ENCODE results near the gene TFAP2B.

Gene TFAP2B

DNA sequence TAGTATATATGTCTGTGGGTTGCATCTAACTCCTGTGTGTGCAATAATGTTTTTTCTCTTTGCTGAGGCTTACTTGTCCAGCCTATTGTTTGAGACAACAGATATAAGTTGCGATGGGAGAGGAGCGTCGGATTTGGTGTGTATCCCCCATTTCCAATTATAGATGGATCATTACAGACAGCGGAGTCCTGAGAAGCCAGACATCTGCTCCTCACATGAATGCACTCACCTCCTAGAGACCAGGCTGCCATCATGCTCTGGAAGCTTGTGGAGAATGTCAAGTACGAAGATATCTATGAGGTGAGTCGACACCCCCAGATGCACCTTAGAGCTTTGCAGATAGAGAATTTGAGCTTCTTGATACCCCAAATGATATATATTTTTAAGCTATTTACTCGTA is at the start of gene TFAP2B:
TFAP2B (plus strand) TSS at position 199 of the 400 bp plus-strand sequence; CDS start at position 220, 21 bp downstream.
- no peak for DNase-seq

DNA sequence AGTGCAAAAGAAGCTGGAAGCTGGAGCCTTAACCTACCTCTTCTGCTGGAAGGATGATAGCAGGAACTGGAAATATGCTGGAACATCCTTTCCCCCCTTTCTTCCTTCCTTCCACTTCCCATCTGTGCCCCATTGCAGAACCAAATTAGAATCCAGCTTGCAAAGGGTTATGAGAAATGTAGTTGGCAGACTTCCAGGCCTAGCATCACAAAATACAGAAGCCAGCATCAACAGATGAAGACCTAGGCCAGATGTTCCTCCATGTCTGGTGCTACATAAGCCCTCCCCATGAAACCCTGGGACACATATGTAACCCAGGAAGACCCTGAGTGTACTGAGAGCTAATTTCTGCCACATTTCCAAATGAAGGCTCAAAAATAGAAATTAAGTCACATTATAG is 40.0 kb upstream of the TFAP2B start:
- no peak for DNase-seq

DNA sequence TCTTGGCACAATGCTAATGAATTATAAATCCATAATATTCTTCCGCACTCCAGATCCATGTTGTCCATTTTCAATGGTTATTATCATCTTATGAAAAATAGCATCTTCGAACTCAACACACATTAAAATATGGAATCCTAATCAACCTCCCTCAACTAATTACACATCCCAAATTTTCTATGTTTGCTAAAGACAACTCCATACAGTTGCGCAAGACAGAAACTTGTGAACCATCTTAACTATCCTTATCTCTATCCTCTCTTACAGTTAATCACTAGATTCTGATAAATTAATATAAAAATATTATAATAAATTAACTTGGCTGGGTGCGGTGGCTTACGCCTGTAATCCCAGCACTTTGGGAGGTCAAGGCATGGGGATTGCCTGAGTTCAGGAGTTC is 38.3 kb upstream of the TFAP2B start:
- DNase-seq, result no peak

DNA sequence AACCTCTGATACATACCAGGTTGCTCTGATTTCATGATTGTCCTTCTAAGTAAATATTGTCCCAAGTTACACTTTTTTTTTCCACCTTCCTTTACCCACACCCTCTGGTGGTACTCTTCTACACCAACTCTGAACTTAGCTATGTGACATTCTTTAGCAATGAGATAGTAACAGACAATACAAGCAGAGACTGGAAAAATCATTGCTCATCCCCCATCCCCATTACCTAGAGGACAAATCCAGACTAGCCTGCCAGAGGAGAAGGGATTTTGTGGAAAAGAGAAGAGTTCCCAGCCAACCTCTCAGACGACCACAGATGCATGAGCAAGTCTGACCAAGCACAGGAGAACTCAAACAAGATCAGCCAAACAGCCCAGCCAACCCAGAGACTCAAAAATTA is 32.8 kb upstream of the TFAP2B start:
- DNase-seq, result no peak

DNA sequence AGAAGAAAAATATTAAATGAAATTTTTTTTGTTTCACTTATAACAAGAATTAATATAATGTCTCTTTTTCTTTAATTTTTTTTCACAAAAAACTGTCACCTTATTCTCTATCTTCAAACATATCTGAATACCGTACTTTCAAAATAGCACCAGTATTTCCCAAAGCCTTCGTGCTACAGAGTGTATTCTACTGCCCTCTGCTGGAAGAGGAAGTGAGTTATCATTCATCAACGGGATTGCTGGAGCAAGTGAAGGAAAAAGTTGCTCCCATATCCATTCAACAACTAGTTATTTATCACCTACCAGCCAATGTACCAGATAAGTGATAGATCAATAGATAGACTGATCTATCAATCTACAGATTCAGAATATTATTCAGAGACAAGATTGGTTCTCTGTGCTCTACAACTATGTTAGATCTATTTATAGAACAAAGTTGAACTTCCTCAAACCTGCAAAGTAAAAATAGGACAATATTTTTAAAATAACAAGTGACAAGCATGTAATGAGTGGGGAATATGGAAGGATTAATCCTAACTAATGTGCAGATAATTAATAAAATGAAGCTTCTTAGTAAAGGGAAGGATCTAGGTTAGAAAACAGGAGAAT is 26.7 kb upstream of the TFAP2B start:
- DNase-seq, result peak; percentile 61

DNA sequence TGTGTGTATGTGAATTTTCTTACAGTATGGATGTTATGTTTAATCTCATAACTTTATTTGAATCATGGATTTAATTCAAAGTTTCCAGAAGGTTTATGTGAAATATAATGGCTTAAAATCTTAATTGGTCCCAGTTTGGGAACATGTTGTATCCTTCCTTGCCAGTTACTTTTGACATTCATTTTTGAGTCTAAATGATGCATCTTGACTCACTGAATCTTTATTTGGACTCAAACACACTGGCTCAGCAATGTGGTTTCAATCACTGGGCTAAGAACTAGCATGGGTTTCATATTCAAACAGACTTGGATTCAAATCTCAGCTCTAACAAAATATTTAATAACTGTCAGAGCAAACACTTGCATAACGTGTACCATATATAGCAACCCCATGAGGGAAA is 25.9 kb upstream of the TFAP2B start:
- DNase-seq, result no peak

DNA sequence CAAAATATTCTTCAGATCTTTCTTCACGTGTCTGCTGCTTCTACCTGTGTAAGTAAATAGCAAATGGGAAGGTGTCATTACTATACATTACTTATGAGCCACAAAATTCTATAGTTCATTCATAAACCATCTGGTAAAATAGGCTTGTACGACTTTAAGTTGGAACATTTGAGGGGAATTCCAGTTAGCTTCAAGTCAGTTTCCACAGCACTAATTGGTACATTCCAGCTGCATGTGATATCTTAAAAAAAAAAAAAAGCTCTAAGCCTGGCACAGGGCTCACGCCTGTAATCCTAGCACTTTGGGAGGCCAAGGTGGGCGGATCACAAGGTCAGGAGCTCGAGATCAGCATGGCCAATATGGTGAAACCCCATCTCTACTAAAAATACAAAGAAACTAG is 23.1 kb upstream of the TFAP2B start:
- DNase-seq, result no peak

DNA sequence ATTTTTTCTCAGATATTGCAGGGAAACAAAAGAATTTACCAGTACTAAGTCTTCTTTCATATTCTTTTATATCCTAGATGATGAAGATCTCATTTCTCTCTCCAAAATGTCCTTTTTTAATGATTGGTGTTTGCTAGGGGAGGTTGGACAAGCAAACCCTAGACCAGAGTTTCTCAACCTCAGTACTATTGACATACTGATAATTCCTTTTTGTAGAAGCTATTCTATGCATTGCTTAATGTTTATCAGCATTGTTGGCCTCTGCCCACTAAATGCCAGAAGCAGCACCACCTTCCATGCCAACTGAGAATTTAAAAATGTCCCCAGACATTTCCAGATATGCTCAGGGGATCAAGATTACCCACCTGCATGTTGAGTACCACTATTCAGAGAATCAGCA is 14.4 kb upstream of the TFAP2B start:
- DNase-seq, result no peak

DNA sequence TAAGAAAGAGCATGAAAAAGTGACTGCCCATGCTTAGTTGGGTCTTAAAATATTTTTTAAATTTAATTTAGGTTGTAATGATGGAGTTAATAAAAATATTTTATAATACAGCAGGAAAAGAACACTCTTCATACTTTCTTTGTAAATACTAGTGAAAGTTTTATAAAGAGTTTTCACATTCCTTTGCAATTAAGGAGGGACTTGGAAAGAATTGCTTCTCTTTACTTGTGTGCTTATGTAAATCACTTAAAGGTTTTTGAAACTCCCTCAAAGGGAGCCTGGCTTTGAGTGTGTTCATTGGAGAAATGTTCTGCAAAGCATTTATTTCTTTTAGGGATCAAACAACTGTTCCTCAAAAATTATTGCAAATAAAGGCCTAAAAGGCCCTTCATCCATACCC is 11.6 kb upstream of the TFAP2B start:
- no peak for DNase-seq

DNA sequence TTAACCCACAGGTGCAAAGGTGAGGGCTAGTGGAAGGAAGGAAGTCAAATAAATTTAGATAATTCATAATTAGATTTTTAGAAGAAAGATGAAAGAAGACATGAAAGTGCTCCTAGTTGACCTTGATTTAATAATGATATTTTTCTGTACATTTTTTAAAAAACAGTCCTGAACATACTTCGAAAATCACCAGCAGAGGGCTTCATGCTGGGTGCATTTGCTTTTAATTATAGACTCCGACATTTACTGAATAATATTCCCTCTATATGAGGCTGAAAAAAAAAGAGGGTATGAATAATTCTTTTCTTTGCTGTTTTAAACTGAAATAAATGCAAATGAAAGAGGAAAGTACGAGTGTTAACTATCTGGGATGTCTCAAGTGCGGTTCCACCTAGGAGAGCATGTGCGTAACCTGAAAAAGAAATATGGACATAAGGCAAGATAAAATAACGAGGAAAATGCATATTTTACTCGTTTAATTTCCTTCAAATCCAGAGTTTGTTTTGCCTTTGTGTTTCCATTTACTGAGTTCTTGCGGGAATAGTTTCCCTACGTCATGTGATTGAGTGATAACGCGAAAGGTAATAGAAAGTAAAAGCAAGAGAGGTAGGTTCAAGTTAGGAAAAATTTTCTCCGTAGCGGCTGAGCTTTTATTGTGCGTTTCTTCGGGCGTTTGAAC is 3.1 kb upstream of the TFAP2B start:
- DNase-seq, result no peak

DNA sequence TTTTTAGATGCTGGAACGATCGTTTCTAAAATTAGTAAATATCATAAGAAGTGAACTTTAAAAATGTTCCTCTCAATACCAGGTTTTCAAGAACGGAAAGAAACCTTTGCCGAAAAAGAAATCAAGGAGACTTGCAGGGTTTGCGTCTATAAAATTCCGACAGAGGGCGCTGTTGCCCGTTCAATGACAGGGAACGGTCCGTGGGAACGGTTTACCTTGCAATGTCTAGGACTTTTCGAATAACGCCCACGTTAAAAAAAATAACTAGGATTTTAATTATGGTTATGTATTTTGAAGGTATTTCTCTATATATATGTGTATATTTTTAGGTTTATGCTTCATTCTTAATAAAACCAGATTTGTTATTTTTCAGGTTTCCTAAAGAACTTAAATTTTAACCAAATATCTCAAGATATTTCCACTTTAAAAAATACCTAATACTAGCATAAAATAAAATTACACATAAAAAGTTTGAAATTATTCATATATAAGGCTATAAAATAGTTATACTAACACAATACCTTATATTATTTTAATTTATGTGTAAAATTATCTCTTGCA is 2.5 kb upstream of the TFAP2B start:
- DNase-seq, result peak; percentile 37

DNA sequence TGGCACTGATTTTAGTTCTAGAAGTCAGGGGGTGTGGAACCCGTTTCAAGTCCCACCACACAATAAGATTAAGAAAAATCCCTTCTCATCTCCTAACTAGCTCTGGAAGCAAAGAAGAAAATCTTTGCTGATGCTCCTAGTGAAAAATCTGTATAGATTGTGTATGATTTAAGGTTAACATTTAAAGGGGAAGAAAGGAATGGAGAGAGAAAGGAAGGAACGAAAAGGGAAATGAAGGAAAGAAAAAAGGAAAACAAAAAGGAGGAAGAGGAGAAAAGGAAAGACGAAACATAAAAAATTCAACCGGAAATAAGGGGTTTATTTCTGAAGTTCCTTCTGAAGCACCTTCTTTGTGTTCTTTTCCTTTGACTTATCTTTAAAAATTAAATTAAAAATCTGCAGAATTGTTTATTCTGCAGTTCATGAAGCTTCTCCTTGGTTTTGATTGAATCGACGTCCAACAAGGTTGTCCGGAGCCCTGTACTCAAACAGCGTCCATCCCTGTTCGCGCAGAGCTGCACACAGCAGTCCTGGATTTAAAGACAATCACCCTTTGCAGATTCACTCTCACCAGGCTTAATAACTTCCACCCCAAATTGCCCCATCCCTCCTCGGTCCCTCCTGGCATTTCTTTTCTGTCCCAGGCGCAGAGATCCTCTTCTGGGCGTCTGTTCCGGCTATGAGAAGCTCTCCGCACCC is 1.6 kb upstream of the TFAP2B start:
- DNase-seq, result no peak

DNA sequence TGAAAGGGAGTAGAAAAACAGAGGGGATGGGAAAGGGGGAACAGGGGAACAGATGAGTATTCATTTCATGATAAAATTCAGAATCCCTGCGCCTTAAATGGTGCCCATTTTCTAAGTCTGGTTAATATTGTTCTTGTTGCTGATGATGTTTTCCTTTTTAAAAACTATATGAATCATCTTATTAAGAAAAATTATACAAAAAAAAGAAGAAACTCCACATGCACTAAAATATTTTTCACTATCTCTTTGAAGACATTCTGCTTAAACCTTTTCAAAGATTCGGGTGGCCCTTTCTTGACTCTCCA is 1.1 kb upstream of the TFAP2B start:
- DNase-seq, result no peak

DNA sequence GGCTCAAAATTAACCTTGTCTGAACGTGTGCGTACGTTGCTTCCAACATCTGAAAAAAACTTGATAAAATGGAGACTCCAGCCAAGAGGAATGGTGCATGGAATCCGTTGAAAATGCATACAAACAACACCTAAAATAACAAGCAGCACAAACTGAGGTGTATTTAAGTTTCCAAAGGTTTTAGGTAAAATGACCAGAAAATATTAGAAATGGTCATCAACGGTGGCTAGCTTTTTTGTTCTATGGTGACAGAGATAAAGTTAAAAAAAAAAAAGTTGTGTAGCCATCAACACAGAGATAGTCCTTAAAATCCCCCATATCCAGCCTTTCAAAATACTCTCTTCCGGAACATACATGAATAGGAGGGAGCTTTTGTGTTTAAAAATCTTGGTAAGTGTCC is 651 bp upstream of the TFAP2B start:
- DNase-seq, result no peak

DNA sequence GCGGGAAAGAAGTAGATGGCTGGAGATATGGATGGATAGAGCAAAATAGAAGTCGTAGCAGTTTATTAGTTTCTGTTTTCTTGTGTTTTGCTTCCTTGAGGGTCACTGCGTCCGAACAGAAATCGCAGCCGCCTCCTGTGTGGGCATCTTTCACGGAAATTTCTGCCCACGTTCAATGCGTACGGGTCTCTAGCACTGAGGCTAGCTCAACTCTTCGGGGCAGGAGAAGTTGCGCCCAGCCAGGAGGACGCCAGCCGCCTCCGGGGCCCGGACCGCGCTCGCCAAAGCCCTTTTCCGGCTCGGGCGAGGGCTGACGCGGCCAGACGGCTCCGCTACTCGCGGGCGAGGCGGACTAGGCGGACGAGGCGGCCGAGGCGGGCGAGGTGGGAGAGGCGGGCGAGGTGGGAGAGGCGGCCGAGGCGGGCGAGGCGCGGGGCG is 814 bp downstream of the TFAP2B start:
- DNase-seq, result no peak

DNA sequence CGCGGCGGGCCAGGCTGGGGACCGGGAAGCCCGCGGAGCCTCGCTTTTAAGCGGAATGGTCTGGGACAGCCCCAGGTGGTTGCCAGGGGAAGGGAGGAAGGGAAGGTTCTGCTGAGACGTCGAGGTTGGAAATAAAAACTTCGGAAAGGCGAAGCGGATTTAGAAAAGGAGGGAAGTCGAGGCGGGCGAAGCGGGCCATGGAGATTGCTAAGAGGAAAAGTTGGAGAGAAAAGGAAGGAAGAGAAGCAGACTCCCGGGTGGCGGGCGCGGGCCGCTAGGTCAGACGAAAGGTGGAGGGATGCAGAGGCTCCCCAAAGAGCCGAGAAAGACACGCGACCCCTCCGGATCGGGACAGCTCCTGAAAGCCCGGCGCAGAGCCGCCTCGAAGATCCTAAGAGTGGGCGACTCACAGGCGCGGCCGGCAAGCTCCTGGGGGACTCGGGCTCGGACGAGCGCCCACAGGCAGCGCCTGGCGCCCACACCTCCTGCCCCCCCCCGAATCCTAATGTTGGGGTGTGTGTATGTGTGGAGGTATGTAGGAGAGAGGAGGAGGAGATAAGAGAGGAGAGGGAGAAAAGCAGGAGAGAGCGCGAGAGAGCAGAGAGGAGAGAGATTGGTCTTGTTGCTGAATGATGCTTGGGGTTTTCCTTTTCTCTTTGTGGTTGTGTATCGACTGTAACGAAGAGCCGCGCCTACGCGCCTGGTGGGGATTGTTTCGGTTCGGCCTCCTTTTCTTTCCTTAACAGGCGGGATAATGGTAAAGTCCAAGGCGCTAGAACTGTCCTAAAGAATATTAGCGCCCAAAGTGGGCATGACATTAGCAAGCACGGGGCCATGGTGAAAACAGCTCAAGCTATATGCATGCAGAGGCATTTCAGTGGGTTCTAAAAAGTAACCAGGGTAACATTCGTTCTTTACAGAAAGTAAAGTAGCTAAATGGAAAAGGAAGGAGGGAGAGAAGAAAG is 1.5 kb downstream of the TFAP2B start:
- no peak for DNase-seq

DNA sequence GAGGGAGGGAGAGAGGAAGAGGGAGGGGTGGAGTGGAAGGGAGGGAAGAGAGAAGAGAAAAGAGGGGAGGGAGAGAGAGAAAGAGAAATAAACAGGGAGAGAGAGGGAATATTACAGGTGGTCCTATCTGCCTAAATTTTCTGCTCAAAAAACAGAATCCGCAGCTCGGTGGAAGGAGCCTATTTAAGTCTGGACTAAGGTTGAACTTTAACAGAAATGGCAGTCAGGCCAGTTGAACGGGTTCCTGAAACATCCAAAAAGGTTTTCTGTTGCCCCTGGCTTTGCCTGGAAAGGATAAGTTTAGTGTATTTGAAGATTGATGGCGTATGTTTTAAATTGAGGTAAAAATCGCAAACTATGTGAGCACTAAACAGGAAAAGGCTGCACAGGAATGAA is 2.2 kb downstream of the TFAP2B start:
- no peak for DNase-seq

DNA sequence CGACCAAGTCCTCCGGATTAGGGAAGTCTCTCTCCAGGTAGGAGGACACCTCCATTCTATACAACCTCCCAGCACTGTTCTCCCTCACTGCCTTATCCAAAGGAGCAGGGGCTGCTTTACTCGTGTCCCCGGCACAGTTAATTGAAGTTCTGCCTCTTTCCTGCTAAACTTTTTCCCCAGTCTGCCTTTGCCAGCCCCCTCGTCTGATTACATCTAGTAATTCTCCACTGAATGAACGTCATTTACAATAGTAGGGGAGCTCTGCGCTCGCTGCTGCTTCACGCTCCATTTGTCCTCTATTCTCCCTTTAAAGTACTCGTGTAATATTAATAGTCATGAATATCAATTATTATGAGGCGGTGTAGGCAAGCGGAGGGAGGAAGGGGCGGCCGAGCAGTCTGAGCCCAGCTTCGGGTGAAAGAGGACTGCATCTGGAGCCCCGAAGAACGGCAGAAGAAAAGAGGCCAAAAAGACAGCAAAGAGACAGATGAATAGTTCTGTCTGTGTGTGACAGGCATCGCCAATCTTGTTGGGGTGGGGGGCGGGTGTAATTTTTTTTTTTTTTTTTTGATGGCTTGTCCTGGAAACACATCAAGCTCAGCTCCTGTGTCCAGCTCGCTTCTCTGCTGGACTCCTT is 2.9 kb downstream of the TFAP2B start:
- no peak for DNase-seq

DNA sequence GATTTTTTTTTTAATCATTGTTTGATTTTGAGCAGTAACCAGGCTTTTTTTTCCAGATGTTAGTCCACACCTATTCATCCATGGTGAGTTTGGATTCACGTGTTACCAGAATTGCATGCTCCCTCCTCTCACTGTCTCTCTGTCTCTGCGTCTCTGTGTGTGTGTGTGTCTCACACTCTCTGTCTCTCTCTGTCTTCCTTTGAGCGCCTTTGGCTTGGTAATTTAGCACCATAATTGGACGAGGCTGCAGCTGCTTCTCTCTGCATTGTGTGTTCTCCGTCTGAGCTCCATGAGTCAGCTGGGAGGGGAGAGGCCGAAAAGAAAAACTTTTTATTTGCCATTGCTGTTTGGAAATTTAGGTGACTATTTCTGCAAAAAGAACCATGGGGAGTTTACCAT is 3.4 kb downstream of the TFAP2B start:
- no peak for DNase-seq

DNA sequence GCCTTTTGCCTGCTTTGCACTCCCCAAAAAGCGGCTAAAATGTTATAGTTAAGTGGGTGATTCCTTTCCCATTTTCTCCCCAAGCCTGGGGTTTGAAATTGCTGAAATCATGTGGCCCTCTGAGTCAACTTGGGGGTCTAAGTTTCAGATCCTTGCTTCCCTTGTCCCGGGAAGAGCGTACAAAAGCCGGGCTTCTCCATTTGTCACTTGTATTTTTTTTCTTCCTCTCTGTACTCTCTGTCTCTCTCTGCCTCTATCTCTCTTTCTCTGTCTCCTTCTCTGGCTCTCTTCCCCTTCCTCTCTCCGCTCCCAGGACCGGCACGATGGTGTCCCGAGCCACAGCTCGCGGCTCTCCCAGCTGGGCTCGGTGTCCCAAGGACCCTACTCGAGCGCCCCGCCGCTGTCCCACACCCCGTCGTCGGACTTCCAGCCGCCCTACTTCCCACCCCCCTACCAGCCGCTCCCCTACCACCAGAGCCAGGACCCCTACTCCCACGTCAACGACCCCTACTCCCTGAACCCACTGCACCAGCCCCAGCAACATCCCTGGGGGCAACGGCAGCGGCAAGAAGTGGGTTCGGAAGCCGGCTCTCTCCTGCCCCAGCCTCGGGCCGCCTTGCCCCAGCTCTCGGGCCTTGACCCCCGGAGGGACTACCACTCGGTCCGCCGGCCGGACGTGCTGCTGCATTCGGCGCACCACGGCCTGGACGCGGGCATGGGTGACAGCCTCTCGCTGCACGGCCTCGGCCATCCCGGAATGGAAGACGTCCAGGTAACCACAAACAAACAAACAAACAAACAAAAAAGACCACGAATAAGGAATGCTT is 4.6 kb downstream of the TFAP2B start:
- DNase-seq, result no peak

DNA sequence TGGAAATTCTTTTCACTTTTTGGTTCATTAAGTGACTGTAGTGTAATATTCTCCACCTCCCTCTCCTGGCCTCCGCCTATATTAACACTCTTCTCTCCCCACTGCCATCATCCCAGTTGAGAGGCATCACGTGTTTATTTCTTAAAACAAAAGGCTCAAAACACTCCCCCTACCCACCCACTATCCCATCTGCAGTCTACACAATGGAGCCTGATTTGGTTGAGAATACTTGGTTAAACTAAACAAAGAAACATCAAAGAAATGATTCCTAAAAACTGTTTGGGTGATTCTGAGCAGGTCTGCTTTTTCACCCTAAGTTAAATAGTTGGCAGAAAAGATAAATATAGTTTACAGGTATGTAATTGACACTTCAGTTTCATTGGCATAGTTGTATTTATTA is 5.9 kb downstream of the TFAP2B start:
- no peak for DNase-seq

Data from NCI-H510A treated with DMSO at 0.1 percent for 48 hours (cell line).